Left ventricle myocardium inferior (tissue), 1 donor: ENCODE results near the gene RPP14. TPM values are rescaled to one million over a fixed set of nuclear protein-coding genes. Genes with fewer than 3 reads are reported as not detected.

ENCODE experiments used
- DNase-seq: peaks from one replicate; pipeline ENCODE4 v3.0.0-alpha.2; 2020
- H3K27ac ChIP-seq: fragments of 200-600 bp; replicated peaks from 2 replicates; pipeline ENCODE4 v1.8.0; 2021
- H3K27me3 ChIP-seq: fragments of 200-600 bp; 2 replicates; pipeline ENCODE4 v1.8.0; 2021; ENCODE audit warnings: low read depth
- H3K36me3 ChIP-seq: fragments of 200-600 bp; 2 replicates; pipeline ENCODE4 v1.8.0; 2021
- H3K4me1 ChIP-seq: fragments of 200-600 bp; 2 replicates; pipeline ENCODE4 v1.8.0; 2021
- H3K4me3 ChIP-seq: fragments of 200-600 bp; 2 replicates; pipeline ENCODE4 v1.8.0; 2021; ENCODE audit warnings: mild to moderate bottlenecking, moderate library complexity
- H3K9me3 ChIP-seq: fragments of 200-600 bp; replicated peaks from 2 replicates; pipeline ENCODE4 v1.8.0; 2021
- intact Hi-C: fragments of 100-400 bp; cut with micrococcal nuclease; formaldehyde crosslinking; loops from one replicate; pipeline ENCODE4 v1.11.0; 2022
- total RNA-seq: library from RNA; stranded (reverse); fragmentation: NEBNext Ultra II Directional; extraction: Animal tissue kit (Norgen Biotek cat#: 25700); gene quantifications from one replicate; pipeline ENCODE4 v1.2.1, GENCODE V29; 2021
- TF ChIP-seq, protein P1 (sequence below): fragments of 200-600 bp; IDR thresholded peaks from 2 replicates; pipeline ENCODE4 v1.8.0; 2021; ENCODE audit warnings: antibody characterized with exemption, mild to moderate bottlenecking, borderline replicate concordance
- donor health status: DM: no; HTN: yes; CAD: no; lungs with severe emphysema.

Gene RPP14
- total RNA-seq, 1 donor from 2014 or later: 22.7 TPM

DNA sequence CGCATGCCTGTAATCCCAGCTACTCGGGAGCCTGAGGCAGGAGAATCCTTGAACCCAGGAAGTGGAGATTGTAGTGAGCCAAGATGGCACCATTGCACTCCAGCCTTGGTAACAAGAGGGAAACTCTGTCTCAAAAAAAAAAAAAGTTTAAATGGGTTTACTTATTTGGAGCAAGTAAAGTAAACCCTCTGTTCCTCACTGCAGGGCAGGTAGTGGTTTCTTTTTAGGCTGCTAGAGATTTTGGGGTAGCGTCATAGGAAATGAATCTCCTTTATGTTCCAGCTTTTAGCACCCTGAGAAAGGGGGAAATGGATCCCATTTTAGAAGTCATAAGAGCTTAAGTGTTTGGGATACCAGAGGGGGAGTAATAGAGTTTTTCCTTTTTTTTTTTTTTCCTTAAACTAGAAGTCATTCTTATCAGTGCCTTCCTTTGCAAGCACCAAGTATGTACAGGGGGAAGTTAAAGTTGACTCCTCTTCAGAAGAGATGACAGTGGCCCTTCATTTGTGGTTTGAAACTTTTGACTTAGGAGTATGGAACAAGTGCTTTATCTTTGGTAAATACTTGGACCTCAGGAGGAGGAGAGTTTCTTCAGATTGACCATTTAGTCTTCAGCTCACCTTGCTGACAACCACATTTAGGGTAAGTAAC lies 34.7 kb downstream of the RPP14 start:
- Histone ChIP-seq H3K27ac (no peak overlapping the region), H3K36me3 (peaks cover 25% of the 10 kb centered on the region), H3K4me1 (peaks cover 20% of the 10 kb centered on the region), H3K4me3 (no peak overlapping the region), H3K27me3 (no peaks in the 10 kb centered on the region), H3K9me3 (no peaks in the 10 kb centered on the region)
- intact Hi-C loops: no loop called here
- DNase-seq: no peak
- TF ChIP-seq, protein P1, sequence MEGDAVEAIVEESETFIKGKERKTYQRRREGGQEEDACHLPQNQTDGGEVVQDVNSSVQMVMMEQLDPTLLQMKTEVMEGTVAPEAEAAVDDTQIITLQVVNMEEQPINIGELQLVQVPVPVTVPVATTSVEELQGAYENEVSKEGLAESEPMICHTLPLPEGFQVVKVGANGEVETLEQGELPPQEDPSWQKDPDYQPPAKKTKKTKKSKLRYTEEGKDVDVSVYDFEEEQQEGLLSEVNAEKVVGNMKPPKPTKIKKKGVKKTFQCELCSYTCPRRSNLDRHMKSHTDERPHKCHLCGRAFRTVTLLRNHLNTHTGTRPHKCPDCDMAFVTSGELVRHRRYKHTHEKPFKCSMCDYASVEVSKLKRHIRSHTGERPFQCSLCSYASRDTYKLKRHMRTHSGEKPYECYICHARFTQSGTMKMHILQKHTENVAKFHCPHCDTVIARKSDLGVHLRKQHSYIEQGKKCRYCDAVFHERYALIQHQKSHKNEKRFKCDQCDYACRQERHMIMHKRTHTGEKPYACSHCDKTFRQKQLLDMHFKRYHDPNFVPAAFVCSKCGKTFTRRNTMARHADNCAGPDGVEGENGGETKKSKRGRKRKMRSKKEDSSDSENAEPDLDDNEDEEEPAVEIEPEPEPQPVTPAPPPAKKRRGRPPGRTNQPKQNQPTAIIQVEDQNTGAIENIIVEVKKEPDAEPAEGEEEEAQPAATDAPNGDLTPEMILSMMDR: no peak

DNA sequence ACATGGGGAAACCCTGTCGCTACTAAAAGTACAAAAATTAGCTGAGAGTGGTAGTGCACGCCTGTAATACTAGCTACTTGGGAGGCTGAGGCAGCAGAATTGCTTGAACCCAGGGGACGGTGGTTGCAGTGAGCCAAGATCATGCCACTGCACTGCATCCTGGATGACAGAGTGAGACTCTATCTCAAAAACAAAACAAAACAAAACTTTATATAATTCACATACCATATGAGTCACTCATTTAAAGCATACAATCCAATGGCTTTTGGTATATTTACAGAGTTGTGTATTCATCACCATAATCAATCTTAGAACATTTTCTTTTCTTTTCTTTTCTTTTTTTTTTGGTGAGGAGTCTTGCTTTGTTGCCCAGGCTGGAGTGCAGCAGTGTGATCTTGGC lies 35.3 kb downstream of the RPP14 start:
- Histone ChIP-seq H3K27ac (no peak overlapping the region), H3K36me3 (peaks cover 25% of the 10 kb centered on the region), H3K27me3 (no peaks in the 10 kb centered on the region), H3K4me1 (peaks cover 17% of the 10 kb centered on the region), H3K9me3 (no peaks in the 10 kb centered on the region), H3K4me3 (no peak overlapping the region)
- no peak for DNase-seq
- intact Hi-C loops: no loop called here
- TF ChIP-seq, protein P1: no peak

DNA sequence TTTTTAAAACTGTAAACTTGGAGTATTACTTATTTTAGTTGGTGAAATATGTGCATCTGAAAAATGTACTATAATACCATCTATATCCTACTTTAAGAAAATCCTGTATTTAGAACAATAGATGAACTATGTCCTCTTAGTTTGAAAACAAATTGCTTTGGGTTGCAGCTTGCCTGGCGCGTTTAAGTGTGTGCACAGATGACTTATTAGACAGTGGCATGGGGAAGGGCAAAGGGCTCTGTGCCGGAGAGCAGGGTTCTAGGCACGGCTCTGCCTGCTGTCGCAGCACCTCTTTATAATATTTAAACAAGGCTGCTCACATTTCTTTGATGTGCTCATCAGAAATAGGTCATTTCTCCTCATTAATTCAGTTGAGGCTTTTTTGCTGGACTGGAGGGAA lies 36.6 kb downstream of the RPP14 start:
- H3K4me1 ChIP-seq: peaks cover 17% of the 10 kb centered on the region
- no peaks in the 10 kb centered on the region for H3K27me3 ChIP-seq
- no peak overlapping the region for H3K4me3 ChIP-seq
- DNase-seq: no peak
- TF ChIP-seq, protein P1: no peak
- H3K27ac ChIP-seq: no peak overlapping the region
- H3K9me3 ChIP-seq: no peaks in the 10 kb centered on the region
- intact Hi-C loops: no loop called here
- peaks cover 23% of the 10 kb centered on the region for H3K36me3 ChIP-seq

DNA sequence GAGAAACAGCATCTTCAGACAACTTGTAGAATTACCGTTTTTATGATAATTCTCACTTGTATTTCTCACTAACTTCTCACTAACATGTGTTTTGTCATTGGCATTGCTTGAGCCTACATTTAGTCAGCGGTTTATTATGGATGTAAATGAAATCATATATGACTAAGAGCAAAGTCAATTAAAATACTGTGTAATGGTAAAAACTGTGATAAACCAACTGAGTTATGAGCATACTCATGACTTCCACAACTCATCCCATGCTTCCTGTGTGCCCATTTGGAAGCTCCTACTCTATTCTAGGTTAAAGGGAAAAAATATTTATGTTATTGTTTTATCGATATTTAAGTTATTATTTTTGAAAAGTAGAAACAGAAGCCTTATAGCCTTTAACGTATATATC lies 39.4 kb downstream of the RPP14 start:
- Histone ChIP-seq H3K4me1 (peaks cover 26% of the 10 kb centered on the region), H3K4me3 (no peak overlapping the region), H3K9me3 (no peaks in the 10 kb centered on the region), H3K36me3 (peaks cover 16% of the 10 kb centered on the region), H3K27me3 (no peaks in the 10 kb centered on the region), H3K27ac (no peak overlapping the region)
- intact Hi-C loops: no loop called here
- TF ChIP-seq, protein P1: no peak
- DNase-seq: no peak

DNA sequence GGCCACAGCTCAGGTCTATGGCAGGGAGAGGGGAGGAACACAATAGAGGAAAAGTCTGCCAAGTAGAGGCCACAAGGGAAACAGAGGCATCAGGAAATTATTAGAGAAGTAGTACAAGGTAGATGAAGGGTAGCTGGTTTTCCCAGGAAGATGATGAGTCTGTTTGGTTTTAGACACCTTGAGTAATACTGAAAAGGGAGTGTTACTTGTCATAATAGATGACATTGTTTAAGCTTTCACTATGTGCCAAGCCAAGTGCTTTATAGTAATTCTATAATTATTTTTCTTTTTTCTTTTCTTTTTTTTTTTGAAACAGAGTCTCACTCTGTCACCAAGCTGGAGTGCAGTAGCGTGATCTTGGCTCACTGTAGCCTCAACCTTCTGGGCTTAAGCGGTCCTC lies 40.3 kb downstream of the RPP14 start:
- H3K27ac ChIP-seq: no peak overlapping the region
- intact Hi-C loops: no loop called here
- no peak for DNase-seq
- H3K9me3 ChIP-seq: no peaks in the 10 kb centered on the region
- H3K4me1 ChIP-seq: peaks cover 28% of the 10 kb centered on the region
- peaks cover 11% of the 10 kb centered on the region for H3K36me3 ChIP-seq
- TF ChIP-seq, protein P1: no peak
- H3K27me3 ChIP-seq: no peaks in the 10 kb centered on the region
- H3K4me3 ChIP-seq: no peak overlapping the region
